PFSK-1 (cell line): Measurements from ENCODE around the gene CTPS1.

ENCODE experiments used
- FOXP2 ChIP-seq: optimal IDR thresholded peaks from 2 replicates; pipeline ENCODE3; 2011; ENCODE audit warnings: borderline replicate concordance, control low read depth, inconsistent platforms; ENCODE audit not compliant: insufficient read depth; ENCODE audit errors: extremely low read length, extremely low read depth
- POLR2AphosphoS5 ChIP-seq: IDR thresholded peaks from 2 replicates; pipeline ENCODE4 v1.6.1; 2012; ENCODE audit warnings: low read depth, mild to moderate bottlenecking, control low read depth, low read length, moderate library complexity
- REST ChIP-seq, 2 experiments: IDR thresholded peaks; 2 replicates each; pipeline versions ENCODE4 v1.6.1 to v1.8.0; 2011 to 2012; ENCODE audit warnings: low read depth in 2 of 2, low read length in 2 of 2, control low read depth in 1 of 2, inconsistent platforms in 1 of 2, mild to moderate bottlenecking in 1 of 2, moderate library complexity in 1 of 2; ENCODE audit not compliant: insufficient read depth in 1 of 2
- SIN3A ChIP-seq: IDR thresholded peaks from 2 replicates; pipeline ENCODE4 v1.6.1; 2012; ENCODE audit warnings: mild to moderate bottlenecking, low read length, moderate library complexity, borderline replicate concordance; ENCODE audit not compliant: insufficient read depth
- TAF1 ChIP-seq: IDR thresholded peaks from 2 replicates; pipeline ENCODE4 v1.6.1; 2012; ENCODE audit warnings: low read length, control low read depth, borderline replicate concordance; ENCODE audit not compliant: insufficient read depth

Gene CTPS1

GRCh38 chr1:41017141-41018017 lies 37.9 kb downstream of the CTPS1 start:
- TF ChIP-seq SIN3A (no peak), REST (IDR thresholded peaks at IDR 0.05; ENCODE audit: insufficient read depth in 1 of 2, low read depth in 2 of 2, low read length in 2 of 2) (no peak), POLR2AphosphoS5 (no peak), FOXP2 (no peak)

- TF ChIP-seq FOXP2 = no peak
- TF ChIP-seq POLR2AphosphoS5 = peak; percentile 40; the same call in 1 of the 2 replicates
These were observed 38.5 kb downstream of the CTPS1 start for GRCh38 chr1:41018018-41018410.

GRCh38 chr1:41019353-41019745 lies 39.9 kb downstream of the CTPS1 start:
- peak; percentile 12; the same call in 1 of the 2 replicates for TF ChIP-seq POLR2AphosphoS5
- no peak for TF ChIP-seq FOXP2

- TF ChIP-seq FOXP2 (no peak), TAF1 (no peak), POLR2AphosphoS5 (no peak)
These were observed 40.6 kb downstream of the CTPS1 start for GRCh38 chr1:41020109-41020576.

- no peak; the same call in 1 of the 2 replicates for TF ChIP-seq POLR2AphosphoS5
- TF ChIP-seq REST (IDR thresholded peaks at IDR 0.05; ENCODE audit: insufficient read depth in 1 of 2, low read depth in 2 of 2, low read length in 2 of 2) = no peak
- TF ChIP-seq FOXP2 = no peak
- no peak for TF ChIP-seq TAF1
- TF ChIP-seq SIN3A = no peak
These were observed 41.2 kb downstream of the CTPS1 start for GRCh38 chr1:41020654-41021053.

GRCh38 chr1:41021526-41022308 lies 42.2 kb downstream of the CTPS1 start, which contains the start of gene SLFNL1:
Gene SLFNL1 (minus strand): TSS chr1:41021725. CDS start chr1:41020660, 1,065 bp downstream.
- no peak for TF ChIP-seq SIN3A
- no peak for TF ChIP-seq FOXP2
- no peak; the same call in none of the 2 replicates for TF ChIP-seq POLR2AphosphoS5

GRCh38 chr1:41022424-41022823 lies 42.9 kb downstream of the CTPS1 start:
- no peak for TF ChIP-seq SIN3A
- no peak for TF ChIP-seq POLR2AphosphoS5

- TF ChIP-seq POLR2AphosphoS5 = no peak
- TF ChIP-seq FOXP2 = no peak
- no peak for TF ChIP-seq SIN3A
- TF ChIP-seq REST (IDR thresholded peaks at IDR 0.05; ENCODE audit: insufficient read depth in 1 of 2, low read depth in 2 of 2, low read length in 2 of 2) = no peak
- TF ChIP-seq TAF1 = no peak
These were observed 43.9 kb downstream of the CTPS1 start for GRCh38 chr1:41023279-41023990.
